Measurements from ENCODE around the gene PFKFB3.

DNA sequence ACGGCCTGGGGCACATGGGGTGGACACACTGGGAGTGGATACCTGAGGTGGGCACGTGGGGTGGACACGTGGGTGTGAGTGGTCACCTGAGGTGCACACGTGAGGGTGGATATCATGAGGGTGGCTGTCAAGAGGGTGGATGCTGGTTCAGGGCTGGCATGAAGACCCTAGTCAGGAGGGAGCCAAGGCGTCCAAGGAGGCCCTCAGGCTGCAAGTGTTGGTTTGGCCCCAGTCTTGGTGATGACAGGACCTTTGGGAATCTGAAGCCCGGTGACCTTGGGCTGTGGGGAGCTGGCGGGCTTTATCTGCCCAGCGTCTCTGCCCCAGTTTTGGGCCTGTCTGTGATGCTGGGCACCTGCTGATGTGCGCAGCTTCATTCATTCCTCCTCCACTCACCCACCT lies 24.9 kb upstream of the PFKFB3 start:
- no peak for TF ChIP-seq GATA2 (IDR thresholded peaks at IDR 0.05; ENCODE audit: low read depth, low read length)
- TF ChIP-seq GATA3 (IDR thresholded peaks at IDR 0.05; ENCODE audit: low read depth, low read length), result no peak
